T-helper 1 cell (primary cell): ENCODE data around the gene FHOD3.
"Not testable (repeated sequence)": the region's sequence is repeated elsewhere in the genome, so short reads cannot be mapped to it uniquely, and the experiment has no call there.

Experiments
- DNase-seq, 5 donors: peaks; one replicate each; pipeline ENCODE4 v3.0.0-alpha.2; 2012 to 2020

FHOD3 gene

DNA sequence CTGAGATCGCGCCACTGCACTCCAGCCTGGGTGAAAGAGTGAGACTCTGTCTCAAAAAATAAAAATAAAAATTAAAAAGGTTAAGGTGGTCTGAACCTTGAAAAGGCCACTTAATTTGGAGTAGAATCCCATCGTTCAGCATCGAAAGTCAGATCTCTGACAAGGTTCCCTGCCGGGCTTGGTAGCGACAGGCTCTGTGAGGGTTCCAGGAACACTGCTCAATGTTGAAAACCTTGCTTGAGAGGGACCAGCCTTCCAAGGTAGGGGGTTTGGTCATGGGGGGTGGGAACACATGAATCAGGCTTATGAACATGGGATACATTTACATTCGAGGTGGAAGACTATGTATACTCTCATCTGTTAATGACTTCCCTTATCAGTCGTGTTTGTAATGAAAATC, 232.2 kb downstream of the FHOD3 start:
- DNase-seq: no peak

DNA sequence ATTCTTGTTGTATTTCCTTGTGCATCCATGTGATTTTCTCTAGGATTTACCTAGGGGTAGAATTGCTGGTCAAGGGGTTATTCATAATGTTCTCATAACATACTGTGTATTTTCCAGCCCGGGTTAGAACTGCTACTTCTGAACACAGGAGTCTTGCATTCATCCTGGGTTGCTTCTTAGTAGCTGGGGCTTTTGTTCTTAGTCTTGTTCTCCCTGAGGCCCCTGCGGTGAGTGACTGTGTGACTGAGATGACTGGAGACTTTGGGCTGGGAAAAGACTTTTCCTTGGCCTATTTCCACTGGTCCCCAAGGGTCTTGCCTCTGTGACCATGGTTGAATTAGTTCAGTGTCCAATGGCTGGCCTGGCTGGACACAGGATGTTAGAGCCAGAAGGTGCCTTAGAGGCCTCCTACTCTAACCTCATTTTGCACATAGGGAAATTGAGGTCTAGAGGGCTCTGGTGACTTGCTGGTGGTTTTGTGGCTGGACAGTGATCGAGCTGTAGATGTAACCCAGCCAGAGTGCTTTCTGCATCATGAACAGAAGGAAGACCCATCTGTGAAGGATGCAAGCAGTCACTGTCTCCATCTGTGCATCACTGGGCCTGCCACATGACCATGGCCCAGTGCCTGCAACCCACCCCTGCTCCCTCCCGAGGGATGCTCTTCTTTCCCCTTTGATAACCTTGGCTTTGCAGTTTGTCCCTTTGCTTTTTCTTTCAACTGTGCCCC, 233.3 kb downstream of the FHOD3 start:
- DNase-seq: no peak

DNA sequence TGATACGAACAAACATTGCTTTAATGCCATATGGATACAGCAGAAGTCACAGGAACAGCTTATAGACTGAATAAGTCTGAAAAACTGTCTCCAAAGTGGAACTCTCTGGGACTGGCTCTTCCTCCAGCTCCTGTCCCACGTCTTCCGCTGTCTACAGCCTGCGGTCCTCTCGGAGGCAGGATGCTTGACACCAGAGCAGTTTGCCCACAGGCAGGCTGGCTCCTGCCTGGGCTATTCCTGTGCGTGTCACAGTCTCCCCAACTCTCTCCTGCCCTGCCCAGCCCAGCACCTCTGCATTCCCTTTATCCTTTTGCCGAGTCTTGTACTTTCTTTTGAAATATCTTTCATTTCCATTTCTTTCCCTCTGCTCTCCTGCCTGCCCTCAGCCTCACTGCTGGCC, 234.1 kb downstream of the FHOD3 start:
- DNase-seq: no peak

DNA sequence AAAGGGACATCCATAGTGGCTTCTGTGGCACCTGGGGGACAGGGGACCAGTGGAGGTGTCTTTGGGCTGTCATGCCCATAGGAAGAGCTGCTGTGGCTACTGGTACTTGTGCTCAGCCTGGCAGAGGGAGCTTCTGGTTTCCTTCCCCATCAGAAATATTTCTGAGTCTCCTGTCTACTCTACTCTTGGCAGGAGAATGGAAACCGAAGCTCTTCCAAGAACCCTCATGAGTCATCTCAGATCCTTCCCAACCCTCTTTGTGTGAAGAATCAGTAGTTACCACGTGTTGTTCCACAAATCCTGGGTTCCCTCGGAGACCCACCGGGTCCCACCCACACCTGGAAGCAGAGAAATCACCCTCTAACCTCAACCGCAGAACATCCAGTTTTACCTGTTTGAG, 234.9 kb downstream of the FHOD3 start:
- DNase-seq: no peak

DNA sequence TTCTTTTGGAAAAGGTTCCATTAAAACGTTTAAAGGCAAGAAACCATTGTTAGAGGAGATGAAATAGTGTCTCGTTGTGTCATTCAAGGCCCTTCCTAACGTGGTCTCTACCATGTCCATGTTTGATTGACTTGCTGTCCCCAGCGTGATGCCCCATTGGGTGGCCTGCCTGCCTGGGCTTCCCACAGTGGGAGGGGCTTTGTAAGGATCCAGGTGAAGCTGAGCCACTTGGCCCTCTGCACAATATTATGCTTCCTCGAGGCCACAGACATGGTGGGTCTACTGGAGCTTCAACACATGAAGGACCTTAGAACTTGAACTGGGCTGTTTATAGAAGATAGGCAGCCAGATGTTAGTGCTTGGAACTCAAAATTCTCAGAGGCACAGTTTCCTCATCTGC, 235.3 kb downstream of the FHOD3 start:
- no peak for DNase-seq

DNA sequence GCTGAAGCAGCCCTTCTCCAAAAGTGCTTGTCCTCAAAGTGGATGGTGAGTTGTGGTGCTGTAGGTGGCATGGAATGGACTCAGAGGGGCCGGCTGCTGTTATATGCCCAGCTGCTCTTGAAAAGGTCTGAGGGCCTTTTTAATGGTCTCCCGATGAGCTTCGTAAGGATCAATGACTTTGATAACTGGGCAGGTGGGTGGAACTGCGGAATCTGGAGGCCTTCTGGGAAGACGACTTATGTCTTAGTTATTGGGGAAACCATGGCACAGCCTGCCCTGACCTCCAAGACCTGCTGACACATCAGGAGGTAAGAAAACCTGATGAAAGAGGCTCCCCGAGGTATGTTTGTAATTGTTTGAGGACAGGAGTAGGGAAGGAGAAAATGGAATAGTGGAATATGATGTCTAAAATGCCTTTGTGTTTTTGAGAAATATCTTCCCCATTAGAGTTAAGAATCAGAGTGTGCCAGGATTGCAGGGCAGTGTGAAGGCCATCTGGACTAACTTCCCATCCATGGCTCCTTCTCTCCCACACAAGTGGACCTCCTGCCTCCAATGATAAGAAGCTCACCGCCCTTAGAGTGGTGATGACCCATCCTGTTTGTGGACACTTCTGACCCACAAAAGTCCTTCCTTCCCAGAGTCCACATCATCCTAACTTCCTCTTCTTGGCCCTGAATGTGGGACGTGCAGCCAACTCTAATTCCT, 236.1 kb downstream of the FHOD3 start:
- no peak for DNase-seq

DNA sequence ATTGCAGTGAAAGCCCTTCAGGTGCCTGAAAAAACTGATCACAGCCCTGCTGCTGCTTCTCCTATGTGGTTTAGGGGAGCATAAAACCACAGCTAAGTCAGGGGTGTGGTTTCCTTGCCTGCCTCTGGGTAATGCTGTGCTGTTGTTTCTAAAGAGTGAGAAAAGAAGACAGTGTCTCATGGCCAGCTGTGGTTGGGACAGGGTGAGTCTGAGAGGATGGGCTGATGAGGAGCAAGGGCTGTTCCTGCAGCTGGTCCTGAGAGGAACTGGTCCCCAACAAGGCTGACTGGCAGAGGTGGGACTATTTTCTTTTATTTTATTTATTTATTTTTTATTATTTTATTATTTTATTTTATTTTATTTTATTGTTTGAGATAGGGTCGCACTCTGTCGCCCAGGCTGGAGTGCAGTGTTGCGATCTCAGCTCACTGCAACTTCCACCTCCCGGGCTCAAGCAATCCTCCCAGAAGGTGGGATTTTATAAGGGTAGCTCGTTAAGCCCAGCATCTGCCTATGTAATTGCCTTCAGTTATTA, 236.7 kb downstream of the FHOD3 start:
- no peak for DNase-seq

DNA sequence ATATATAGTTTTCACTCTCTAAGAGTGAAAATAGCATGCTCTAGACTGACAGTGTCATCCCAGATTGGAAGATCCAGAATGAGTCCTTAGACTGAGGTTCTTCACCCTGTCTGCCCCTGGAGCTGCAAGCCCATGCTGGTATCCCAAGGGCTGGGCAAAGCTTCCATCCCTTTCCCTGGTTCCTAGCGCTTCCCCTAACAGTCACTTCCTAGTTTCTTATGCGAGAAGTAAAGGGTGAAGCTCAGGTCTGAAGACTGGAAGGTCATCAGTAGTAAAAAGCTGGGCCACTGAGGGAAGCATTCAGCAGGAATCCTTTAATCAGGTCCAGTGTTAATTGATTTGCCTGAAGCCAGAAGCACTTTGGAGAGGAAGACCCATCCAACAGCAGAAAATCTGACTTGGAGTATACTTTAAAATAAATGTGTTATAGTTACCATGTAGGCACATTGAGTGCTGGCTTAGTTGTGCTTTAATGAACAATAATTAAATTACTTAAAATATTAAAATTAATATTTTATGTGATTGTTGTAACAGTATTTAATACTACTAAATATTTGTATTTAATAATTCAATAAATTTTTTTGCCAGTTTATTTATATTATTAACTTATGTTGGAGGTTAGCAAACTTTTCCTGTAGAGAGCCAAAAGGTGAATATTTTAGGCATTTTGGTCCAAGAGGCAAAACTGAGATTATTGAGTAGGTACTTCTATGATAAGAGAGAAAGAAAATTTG, 237.9 kb downstream of the FHOD3 start:
- no peak for DNase-seq

DNA sequence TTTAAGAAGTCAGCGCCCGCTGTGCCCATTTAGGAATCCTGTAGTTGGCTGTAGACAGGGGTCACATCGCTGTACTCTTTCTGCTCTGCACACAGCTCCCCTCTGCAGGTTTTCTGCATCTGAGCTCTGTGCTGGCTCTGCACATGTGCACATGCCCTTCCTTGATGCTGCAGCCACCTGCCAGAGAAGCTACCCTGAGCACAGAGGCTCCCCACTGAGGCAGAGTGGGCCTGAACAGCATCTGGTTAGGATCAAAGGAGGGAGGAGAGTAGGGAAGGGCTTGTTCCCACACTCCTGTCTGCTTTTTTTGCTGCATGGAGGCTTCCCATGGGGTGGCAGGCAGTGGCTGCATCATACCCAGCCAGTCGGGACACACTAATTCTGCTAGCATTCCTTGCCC, 238.9 kb downstream of the FHOD3 start:
- no peak for DNase-seq

DNA sequence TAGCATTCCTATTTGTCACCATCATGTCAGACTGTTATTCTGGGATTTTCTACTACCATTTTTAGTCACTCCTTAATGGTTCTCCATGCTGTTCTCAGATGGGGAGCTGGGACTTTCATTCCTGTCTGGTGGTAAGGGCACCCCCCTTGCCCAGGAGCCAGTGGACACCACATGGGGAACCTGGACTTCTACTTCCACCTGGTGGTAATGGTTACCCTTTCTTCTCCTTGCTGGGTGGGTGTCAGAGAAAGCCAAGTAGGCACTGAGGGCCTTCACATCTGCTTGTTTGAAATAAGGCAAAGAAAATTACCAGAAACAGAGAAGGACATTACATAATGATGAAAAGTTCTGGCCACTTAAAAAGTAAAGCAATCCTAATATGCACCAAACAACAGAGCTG, 239.8 kb downstream of the FHOD3 start:
- no peak for DNase-seq

DNA sequence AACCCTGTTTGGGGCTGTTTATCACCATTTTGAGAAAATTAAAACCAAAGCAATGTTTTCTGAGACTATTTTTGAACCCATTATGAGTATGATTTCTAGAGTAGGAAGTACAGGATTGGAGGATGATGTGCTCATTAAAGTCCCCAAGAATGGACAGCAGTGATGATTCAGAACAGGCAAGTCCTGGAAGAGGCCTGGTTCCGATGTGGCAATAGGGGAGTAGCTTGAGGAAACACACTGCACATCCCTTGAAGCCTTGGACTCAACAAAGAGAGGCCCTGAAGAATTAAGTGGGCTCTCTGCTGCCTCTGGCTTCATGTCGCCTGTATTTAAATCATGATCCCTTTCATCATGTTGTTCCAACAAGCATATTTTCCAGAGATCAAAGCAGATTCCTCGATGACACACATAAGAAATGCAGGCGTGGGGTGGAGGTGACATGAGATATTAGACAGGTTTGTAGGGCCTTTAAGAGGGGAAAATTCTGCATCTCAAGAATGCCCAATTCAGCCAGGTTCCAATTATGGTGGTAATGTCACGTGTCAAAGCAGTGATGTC, 242.2 kb downstream of the FHOD3 start:
- no peak for DNase-seq

DNA sequence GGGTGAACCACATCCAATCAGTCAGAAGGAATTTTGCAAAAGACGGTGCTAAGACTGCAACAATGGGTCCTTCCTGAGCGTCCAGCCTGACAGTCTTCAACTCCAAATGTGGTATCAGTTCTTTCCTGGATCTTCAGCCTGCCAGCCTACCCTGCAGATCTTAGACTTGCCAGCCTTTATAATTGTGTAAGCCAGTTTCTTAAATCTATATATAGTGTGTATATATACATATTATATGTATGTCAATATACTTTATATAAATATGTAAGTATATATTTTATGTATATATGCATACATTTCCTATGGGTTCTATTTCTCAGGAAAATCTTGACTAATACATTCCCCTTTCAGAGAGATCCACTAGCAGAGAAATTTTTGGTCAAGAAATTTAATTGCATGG, 245.5 kb downstream of the FHOD3 start:
- no peak for DNase-seq

DNA sequence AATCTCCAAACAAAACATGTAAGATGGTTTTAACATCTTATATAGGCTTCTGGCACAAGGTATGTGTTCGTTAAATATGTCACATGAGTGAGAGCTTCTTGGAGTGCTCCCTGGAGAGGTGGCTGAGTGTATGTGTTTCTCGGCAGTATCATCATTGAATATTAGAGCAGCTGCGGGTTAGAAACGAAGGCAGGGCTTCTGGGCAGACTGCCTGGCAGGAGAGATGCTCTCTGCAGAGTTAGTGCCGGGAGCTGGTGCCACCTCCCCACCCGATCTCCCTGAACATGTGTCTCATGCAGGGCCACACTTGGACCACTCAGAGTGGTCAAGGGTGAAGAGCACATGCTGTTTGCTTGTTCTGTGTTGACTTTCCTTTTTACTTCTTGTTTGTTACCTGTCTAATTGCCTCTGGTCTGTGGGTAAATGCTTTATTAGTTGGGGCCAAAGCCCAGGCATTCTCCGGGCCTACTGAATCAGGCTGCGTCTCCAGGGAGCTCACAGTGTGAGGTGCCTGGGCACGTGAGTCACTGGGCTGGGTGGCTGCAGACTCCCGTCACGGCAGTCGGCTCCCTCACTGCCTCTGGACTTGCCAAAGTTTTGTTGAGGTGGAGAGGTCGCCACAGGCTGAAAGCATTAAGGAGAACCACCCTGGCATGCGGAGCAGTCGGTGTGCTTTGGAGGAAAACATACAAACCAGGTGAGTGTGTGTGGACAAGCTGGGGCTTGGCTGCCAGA, 246.6 kb downstream of the FHOD3 start:
- DNase-seq: no peak

DNA sequence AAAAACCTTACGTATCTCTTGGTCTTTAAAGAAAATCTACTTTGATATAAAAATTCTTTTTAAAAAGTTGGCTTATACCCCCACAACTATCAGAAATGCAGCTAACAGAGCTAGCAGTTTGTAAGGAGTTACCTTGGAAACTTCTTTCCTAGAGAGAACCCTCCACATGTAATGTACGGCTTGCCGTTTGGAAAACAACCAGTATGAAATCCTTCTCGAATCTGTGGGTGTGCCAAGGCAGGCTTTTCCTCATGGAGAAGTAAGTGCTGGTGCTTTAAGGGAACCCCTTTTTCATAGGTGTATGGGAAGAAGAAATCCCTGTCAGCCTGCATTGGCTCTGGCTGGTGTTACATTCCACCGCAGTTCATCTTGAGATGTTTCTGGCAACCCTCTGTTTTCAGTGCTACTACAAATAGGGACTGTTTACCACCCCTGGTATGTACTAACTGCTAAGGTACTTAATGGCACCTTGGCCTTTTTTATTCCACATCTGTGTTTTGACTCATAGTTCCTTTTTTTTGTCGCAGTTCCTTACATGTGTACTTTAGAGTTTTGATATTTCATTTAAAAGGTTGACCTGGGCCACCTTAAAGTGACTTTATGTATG, 248.4 kb downstream of the FHOD3 start:
- no peak for DNase-seq

DNA sequence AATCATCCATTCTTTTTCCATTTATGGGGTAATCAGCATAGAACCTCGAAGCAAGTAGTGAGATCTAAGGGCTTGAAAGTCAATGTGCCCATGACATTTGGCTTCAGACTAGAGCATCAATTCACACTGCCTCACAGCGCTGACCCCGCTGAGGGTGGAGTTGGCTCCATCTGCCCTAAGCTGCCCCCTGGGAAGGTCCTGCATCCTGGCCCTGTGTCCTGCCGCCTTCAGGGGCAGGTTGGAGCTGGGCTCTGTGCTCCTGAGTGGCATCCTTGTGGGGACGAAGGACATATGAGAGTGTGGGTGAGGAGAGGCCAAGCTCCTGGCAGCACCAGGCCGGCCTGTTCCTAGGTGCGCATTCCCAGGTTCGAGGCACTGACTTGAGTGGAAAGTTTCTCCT, 249.4 kb downstream of the FHOD3 start:
- DNase-seq: no peak

DNA sequence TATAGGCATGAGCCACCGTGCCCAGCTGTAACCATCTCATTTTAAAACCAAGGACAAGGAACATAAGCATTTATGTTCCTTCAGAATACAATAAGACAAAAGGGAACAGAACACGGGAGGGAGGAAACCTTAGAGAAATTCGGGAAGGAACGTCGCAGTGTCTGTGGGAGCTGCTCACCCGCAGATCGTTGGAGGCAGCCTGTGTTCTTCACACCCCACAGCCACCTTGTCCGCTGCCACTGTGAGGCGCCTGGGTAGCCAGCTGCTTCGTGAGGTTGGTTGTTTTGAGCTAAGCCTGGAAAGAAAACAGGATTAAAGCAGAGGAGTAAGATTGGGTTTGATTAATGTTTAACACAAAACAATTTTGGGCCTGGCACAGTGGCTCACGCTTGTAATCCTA, 250.0 kb downstream of the FHOD3 start:
- DNase-seq: no peak

DNA sequence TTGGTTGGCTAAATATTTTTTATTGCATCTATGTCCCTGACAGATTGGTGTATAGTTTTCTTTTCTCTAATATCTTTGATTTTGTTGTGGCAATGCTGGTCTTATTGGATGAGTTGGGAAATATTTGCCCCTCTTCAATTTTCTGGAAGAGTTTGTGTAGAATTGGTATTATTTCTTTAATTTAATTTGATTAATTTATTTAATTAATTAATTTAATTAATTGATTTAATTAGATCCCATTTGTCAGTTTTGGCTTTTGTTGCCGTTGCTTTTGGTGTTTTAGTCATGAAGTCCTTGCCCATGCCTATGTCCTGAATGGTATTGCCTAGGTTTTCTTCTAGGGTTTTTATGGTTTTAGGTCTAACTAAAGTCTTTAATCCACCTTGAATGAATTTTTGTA, 253.8 kb downstream of the FHOD3 start:
- DNase-seq: not testable (repeated sequence)

DNA sequence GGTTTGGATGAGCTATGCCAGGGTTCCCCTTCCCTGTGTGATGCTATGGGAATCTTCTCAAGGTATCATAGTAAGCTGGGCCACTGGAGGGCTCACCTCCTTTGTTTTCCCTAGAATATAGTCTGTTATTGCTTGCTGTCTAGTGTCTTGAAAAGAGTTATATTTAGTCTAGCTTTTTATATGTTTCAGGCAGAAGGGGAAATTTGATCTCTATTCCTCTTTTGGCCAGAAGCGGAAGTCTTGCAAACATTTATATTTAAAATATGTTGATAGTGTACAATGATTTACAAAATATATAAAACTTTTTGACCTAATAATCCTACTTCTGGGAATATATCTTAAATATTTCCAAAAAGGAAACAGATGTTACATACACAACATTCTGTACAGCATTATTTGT, 260.7 kb downstream of the FHOD3 start:
- no peak for DNase-seq

DNA sequence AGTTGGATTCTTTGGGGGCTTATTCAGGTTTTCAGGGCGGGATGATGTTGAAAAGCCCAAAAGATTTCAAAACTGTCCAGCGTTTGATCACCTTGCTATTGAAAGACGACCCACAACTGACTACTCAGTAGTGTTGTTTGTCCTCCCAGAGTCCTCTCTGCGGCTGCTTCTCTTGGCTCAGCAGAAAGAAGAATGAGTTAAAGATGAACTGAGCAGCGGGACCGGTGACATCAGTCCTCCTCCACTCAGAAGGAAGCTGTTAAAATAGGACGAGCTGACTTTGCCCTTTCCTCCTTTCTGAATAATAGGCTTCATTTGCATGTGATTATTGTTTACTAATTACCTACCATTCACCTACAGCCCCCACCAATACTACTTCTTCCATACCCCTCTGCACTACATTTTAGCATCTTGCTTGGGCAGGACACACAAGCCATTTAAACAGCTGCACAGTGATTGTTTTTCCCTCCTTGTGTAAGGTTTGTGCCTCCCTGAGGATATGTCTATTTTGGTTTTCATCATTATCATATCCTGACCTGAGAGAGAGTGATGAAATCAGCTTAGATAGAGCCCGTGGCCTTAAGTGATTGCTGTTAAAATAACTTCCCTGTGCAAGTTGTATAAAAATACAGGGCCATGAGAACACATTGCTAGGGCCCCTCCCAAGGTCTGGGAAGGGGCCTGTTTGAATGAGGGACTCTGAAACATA, 261.8 kb downstream of the FHOD3 start:
- DNase-seq: no peak

DNA sequence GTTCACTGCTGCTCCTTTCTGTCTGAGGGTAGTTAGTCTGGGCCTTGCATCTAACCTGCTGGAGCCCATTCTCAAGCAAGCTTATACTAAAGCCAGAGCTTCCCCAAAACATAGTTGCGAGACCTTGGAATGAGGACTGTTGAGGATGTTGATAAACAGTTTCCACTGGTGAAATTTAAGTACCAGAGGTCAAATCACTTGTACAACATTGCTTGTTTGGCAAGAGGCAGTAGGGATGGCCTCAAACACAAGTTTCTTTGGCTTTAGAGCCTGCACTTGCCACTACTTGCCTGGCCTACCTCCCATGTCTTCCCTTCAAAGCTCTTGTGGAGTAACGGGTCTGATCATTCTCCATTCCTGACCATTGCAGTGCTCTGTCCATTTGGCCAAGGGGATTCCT, 262.7 kb downstream of the FHOD3 start:
- no peak for DNase-seq

DNA sequence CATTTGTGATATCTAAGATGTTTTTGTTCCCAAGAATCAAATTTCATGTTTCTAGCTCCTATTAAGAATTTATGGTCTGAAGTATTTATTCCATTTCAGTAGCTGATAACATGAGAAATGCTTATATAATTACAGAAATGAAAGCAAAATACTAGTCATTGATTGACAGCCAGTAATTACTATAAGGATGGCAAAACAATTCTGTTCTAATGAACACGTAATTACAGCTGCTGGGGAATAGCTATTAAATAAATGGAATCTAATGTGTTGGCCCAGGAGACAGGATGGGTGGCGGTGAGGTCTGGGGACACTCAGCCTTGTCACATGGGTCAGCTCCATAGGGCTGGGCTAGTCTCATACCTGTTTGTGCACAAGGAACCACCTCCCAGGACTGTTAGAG, 263.5 kb downstream of the FHOD3 start:
- DNase-seq: no peak

DNA sequence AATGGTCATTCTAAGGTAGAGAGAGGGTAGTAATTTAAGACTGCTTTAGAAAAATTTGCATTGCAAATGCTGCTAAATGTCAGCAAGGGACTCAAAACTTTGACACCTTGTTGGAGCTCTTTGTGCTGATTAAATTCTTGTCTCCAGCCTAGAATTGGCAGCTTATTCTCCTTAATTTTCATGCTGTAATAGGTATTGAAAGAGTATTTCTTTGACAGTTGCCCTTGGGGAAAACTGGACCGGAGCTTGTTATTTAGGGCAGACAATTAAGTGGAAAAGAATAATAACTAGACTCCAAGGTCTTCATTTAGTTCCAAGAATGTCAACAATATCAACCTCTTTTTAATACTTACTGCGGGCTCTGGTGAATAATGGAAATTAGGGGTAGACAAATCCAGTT, 267.3 kb downstream of the FHOD3 start:
- DNase-seq: no peak
